22Rv1 (cell line): ENCODE data around the gene ATG4B.

Experiments used
- H3K27ac ChIP-seq: fragments of 450-650 bp; 2 replicates; pipeline ENCODE4 v1.5.1; 2017
- CTCF ChIP-seq: fragments of 450-650 bp; IDR thresholded peaks from 2 replicates; pipeline ENCODE4 v1.5.1; 2017; ENCODE audit warnings: mild to moderate bottlenecking
- ZFX ChIP-seq: fragments of 450-650 bp; IDR thresholded peaks from 2 replicates; pipeline ENCODE4 v1.6.1; 2017; ENCODE audit warnings: antibody characterized with exemption, borderline replicate concordance

Gene ATG4B

GRCh38 chr2:241607162-241607885, 30.2 kb upstream of the ATG4B start:
- TF ChIP-seq CTCF (no peak), ZFX (no peak)
- H3K27ac ChIP-seq, result no peak overlapping the region

DNA sequence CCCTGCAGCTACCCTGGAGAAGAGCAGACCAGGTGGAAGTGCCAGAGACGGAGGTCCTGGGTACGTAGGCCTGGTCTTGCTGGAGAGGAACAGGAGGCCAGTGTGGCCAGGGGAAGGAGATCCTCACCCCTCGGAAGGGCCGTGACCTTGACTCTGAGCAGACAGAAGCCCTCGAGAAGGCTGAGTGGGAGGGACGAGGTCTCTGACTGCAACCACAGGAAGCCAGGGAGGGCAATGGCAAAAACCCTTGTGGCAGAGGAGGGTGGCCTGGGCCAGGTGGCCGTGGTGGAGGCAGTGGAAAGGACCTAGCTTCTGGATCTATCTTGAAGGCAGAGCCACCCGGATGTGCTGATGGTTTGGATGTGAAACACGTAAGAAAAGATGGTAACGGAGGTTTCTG, 28.6 kb upstream of the ATG4B start:
- H3K27ac ChIP-seq, result no peak overlapping the region
- TF ChIP-seq CTCF, result no peak
- TF ChIP-seq ZFX, result no peak

- TF ChIP-seq ZFX (no peak), CTCF (no peak)
- no peak overlapping the region for H3K27ac ChIP-seq
These were observed 27.4 kb upstream of the ATG4B start for GRCh38 chr2:241609859-241610793.

GRCh38 chr2:241611062-241611461, 26.4 kb upstream of the ATG4B start:
- TF ChIP-seq CTCF, result no peak
- TF ChIP-seq ZFX, result no peak
- no peak overlapping the region for H3K27ac ChIP-seq

DNA sequence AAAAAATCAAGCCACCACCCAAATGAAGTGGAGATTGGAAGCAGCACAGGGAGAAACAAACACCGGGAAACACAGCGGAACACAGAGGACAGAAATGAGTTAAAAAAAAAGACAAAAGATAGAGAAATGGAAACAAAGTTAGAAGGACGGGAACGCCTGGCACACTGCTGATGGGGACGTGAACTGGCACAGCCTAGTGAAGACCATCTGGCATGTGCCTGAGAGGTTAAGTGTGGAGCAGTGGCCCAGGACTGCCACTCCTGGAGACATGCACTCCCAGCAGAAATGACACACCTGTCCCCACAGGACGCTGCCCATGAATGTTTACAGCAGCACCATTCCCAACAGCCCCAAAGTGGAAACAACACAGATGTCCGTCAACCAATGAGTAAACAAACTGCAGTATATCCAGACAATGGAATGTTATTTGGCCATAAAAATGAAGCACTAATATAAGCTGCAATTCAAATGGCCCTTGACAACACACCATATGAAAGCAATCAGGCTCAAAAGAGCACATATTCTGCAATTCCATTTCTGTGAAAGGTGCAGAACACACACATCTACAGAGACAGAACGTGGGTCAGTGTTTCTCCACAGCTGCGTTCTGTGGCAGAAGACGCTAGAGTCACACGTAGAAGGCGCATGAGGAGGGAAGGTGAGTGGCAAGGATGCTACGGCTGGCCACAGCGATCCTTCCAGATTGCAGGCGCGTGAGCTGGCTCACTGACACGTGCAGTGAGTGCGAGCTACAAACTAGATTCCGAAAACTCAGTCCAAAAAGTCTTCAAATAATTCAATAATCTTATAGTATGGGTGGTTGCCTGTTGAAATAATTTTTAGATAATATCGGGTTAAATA, 25.1 kb upstream of the ATG4B start:
- no peak overlapping the region for H3K27ac ChIP-seq

More for the DNA sequence above, 25.1 kb upstream of the ATG4B start:
- TF ChIP-seq CTCF (no peak), ZFX (no peak)
